ENCODE measurements around the gene ABHD16A. TPM values are rescaled to one million over a fixed set of nuclear protein-coding genes. Genes with fewer than 3 reads are reported as not detected.

The ABHD16A gene
- 26.9 TPM for total RNA-seq
- long read RNA-seq, transcript ABHD16A-201 (20 exons, 2,103 nt): major isoform, 26 of 68 reads
- long read RNA-seq, partial matches to known transcripts: 21 of 68 reads
- long read RNA-seq, other reads (novel, unspliced or antisense): 21 of 68 reads

DNA sequence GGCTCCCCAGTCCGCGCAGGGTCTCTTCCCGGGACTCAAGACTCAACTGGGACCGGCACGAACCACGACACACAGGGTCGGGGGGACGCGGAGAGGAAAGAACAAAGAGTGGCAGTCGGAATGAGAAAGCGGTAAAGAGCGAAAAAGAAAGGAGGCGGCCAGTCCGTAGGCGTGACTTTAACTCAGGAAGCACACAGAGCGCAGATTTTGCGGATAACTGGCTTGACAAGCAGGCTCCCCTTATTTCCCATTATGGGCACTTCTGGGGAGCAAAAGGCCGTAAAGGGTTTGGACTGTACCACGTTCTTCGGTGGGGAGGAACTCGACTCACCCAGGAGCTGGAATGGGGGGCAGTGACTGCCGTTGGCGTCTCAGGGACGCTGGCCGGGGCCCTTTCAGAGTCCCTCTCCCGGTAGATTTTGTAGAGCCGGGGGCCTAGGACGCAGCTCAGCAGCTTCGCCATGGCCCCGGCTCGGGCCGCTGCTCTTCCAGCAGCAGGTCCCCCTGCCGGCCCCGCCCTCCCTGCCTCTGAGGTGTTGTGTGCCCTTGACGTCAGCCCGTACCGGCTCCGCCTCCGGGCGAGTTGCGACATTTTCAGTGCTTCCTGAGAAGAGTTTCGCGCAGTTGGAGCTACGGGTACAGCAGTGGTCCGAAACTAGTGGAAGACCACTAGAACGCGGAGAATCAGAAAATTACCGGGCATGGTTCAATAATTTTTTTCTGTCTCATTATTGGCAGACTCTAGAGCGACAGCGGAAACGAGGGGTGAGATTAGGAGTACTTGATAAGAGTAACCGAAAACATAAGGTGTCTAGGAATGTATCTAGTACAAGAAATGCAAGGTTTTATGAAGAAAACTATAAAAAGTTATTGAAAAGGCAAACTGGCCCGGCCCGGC is at the start of gene ABHD16A:
Gene ABHD16A, minus strand, starts transcription at position 506 of the 898 bp plus-strand sequence. Its CDS starts 43 bp downstream, at position 463.
- DNase-seq (ENCODE audit: low spot score): peak; percentile 100
- intact Hi-C loops (cut with DNase I): loop anchor here (2.0 kb wide), 1 partner anchor 26 kb away; the partner anchor contains the start of gene DDAH2

DNA sequence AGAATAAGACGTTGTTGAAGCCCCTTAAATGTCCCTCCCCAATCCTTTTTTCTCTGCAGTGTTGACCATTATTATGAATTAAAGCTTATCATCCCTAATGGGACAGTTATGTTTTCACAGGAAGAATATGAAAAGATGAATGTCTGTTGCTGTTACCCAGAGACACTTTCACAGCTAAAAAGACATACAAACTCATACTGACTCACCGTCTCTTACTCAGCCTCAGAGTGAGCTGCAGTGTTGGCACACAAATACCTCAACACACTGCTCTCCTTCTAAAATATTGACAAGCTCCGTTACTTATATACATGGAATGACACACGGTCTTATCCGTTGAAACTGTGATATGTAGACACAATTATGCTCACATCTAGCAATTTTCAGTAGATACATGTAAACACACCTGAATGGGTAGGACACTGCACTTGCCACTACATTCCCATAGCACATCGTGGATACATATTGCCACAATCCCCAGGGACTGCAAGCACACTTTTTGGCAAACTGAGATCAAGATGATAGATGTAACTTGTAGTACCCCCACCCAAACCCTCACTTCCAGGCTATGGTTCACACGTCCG is 49.7 kb upstream of the ABHD16A start:
- intact Hi-C loops (cut with DNase I): no loop called here
- no peak for DNase-seq (ENCODE audit: low spot score)

DNA sequence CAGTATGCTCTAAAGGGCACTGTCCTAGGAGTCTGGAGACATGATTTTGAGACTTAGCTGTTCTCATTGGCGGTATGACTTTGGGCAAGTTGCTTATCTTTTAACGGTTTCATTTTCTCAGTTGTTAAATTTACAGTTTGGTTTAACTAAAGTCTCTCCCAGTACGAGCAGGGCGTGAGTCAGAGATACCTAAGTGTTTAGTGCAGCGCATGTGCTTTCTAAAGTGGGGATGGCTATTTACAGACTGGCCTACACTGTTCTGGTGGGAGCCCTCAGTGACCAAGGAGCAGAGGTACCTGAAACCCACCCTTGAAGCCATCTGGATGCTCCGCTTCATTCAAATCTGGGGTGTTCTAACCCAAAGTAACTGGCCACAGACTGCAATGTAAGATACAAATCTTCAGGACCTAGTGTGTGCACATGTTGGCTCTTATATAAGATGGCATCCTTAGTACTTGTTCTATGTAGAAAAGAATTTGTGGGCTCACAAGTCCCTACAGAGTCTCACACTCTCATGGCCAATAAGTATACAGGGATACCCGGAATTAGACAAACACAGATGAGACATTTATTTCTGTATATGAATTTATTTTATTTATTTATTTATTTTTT is 47.4 kb upstream of the ABHD16A start:
- intact Hi-C loops (cut with DNase I): no loop called here
- no peak for DNase-seq (ENCODE audit: low spot score)

DNA sequence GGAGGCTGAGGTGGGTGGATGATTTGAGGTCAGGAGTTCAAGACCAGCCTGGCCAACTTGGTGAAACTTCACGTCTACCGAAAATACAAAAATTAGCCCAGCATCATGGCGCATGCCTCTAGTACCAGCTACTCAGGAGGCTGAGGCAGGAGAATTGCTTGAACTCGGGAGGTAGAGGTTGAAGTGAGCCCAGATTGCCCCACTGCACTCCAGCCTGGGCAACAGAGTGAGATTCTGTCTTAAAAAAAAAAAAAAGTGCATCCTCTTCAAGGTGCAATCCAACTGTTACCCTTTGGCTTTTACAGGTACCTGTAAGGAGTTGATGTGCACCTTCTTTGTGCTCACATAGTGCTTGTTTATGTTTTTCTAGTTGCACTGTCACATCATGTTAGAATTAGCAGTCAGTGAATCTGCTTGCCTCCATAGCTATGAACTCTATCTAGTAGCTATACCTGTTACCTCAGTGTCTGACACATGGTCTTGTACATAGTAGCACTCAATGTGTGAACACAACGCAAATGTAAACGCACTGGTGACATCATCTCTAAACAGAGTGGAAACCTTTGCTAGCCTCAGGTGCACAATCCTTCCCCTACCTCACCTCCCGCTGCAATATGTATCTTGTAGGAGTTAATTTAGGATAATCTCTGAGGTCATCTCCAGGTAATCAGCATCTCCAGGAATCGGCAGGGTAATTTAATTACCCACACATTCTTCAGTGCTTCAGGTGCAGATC is 46.3 kb upstream of the ABHD16A start:
- intact Hi-C loops (cut with DNase I): no loop called here
- DNase-seq (ENCODE audit: low spot score): no peak

DNA sequence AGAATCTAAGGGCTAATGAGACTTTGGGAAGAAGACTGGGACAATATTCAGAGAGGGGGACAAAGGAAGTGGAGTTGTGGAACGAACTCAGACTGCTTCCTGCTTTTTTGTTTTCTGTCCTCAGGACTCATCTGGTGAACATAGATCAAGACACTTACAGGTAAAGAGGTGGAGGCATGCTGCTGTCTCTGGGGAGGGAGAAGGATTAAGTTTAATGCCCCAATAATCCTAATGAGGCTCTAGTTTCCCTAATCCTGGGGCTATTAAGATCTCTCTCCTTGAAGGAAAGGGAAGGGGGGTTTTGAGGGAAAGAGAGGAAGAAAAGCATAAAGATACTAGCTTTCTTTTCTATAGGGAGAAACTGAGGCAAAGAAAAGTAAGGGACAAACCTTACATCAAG is 41.3 kb upstream of the ABHD16A start:
- DNase-seq (ENCODE audit: low spot score): no peak
- intact Hi-C loops (cut with DNase I): no loop called here

DNA sequence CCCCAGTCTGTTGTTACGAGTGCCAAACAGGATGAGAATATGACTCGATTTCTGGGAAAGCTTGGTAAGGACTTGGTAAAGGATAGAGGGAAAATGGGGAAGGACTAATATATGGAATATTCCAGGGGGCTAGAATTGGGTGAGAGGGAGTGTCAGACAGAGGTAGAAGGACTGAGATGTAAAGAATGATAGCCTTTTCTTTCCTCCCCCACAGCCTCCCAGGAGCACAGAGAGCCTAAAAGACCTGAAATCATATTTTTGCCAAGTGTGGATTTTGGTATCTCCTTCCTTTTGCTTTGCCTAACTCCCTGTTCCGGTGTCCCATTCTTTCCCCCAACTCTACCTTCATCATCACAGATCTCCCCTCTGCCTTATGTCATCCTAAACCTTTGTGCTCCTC is 39.8 kb upstream of the ABHD16A start:
- no peak for DNase-seq (ENCODE audit: low spot score)
- intact Hi-C loops (cut with DNase I): no loop called here

DNA sequence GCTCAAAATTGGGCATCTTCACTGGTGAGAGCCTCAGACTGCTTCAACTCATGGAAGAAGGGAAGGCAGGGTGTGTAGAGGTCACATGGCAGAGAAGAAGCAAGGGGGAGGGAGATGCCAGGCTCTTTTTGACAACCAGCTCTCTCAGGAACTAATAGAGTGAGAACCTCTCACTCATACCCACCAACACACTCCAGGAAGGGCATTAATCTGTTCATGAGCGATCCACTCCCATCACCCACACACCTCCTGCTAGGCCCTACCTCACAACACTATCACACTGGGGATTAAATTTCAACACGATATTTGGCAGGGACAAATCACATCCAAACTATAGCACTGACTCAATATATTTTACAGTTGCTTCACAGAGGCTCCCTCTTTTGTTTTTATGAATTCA is 38.7 kb upstream of the ABHD16A start:
- DNase-seq (ENCODE audit: low spot score): no peak
- intact Hi-C loops (cut with DNase I): no loop called here

DNA sequence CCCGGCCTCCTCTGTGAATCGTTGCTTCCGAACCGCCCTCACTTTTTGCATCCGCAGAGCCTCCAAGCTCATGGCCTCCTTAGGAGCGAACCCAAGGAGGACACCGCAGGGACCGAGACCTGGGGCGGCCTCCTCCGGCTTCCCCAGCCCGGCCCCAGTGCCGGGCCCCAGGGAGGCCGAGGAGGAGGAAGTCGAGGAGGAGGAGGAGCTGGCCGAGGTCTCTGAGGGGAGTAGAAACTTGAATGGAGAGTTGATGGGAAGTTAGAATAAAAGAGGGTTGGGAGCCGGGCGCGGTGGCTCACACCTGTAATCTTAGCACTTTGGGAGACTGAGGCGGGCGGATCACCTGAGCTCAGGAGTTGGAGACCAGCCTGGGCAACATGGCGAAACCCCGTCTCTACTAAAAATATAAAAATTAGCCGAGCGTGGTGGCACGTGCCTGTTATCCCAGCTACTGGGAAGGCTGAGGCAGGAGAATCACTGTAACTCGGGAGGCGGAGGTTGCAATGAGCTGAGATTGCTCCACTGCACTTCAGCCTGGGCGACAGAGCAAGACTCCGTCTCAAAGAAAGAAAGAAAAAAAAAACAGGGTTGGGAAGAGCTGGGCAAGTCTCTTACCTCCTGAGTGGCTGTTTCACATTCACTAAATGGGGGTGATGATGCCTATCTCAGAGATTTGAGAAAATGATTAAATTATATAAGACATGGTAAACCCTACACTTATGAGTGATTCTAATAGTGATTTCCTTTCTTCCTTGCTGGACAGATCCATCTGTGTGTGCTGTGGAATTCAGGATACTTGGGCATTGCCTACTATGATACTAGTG is 37.5 kb upstream of the ABHD16A start:
- intact Hi-C loops (cut with DNase I): no loop called here

DNA sequence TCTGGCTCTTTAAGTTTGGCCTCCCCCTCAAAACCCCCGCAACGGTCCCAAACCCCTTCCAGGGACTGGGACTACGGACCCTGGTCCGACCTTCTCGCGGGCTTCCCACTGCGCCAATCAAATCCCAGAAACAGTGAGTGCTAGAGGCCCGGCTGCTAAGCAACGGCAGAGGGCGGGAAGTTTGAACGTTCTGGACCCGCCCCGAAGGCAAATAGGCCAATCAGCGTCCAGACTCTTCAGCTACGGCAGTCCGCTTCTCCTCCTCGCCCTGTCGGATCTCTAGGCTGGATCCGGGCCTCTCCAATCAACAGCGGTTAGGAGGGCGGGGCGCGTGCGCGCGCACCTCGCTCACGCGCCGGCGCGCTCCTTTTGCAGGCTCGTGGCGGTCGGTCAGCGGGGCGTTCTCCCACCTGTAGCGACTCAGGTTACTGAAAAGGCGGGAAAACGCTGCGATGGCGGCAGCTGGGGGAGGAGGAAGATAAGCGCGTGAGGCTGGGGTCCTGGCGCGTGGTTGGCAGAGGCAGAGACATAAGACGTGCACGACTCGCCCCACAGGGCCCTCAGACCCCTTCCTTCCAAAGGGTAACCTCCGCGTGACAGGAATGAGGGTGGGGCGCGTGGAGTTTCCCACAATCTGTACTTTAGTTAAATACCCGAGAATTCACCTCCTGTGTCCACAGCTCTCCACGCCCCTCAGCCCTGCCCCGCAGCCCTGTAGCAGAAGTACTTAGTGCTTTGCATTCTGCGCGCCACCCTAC is 36.7 kb upstream of the ABHD16A start, which contains the start of gene MSH5:
Gene MSH5, plus strand, starts transcription at position 367 of the 758 bp plus-strand sequence. CDS start 462 bp downstream, outside the sequence.
- DNase-seq (ENCODE audit: low spot score): peak; percentile 99
- intact Hi-C loops (cut with DNase I): loop anchor here (5.0 kb wide), 1 partner anchor 57 kb away; the partner anchor contains the start of gene VARS1

More for the DNA sequence above, 37.5 kb upstream of the ABHD16A start:
- DNase-seq (ENCODE audit: low spot score): no peak

DNA sequence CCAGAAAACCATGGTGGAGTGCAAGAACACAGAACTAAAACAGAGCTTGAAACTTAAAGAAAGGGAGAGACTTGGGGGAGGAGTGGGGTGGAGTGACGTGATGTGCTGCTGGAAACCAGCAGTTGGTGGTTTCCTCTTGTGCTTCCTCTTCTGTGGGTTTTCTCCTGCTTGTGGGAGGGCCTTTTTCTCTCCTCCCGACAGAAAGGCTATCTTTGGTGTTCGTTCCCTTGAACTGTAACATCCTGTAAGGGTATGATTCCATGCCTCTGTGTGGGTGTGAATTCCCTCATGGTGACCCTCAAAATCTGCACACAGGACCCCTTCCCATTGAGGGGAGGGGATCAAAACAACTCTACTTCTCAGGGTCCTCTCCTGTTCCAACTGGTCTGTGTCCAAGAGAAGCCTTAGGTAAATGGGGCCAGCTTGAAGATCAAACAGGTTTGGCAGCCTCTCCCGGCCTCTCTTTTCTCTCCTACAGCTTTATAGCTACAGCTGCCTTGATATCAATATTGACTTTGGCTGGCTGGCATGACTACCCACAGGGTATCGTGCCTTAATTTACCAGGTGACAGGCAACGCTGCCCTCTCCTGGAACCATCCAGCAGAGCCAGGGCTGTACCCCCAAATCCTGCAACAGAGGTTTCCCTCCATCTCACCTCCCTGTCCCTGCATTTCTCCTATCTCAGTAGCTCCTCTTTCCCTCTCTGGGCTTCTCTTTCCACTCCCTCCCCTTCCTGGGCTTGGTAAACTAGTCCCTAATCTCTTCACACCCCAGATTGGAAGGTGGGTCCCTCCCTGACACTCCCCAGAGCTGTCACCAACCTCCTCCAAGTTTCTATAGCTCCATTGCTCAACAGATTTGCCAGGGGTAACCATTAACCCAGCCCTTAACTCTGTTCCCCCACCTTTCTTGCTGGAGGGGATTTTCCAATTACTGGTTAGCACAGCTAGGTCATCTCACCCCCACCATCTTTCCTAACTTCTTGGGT is 35.2 kb upstream of the ABHD16A start:
- DNase-seq (ENCODE audit: low spot score): peak; percentile 88

DNA sequence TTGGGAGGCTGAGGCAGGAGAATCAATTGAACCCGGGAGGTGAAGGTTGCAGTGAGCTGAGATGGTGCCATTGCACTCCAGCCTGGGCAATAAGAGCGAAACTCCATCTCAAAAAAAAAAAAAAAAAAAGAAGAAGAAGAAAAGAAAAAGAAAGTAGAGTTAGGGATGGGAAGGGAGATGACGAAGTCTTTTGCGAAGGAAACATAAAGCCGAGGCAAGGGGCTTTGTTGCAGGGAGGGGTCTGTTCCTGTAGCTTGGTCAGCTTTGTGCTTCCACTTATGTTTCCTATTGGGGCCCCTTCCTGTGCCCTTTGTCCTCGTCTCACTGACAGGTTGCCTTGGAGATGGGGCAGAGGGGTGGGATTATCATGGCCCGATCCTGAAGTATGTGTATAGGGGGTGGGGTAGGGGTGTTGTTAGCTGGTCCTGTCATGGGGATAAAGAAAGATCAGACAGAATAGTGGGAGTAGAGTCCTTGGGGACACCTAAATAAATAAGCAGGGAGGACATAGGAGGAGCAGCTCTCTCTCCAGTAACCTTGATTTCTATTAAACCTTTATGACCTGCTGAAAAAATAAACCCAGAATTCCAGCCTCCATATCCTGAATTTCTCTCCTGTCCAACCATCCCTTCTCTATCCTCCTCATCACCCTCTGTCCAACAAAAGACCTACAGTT is 34.3 kb upstream of the ABHD16A start:
- no peak for DNase-seq (ENCODE audit: low spot score)
- intact Hi-C loops (cut with DNase I): loop anchor here (5.0 kb wide), 1 partner anchor 60 kb away; the partner anchor contains the start of gene VARS1

More for the DNA sequence above, 35.2 kb upstream of the ABHD16A start:
- intact Hi-C loops (cut with DNase I): loop anchor here (5.0 kb wide), 1 partner anchor 59 kb away; the partner anchor contains the start of gene VARS1

DNA sequence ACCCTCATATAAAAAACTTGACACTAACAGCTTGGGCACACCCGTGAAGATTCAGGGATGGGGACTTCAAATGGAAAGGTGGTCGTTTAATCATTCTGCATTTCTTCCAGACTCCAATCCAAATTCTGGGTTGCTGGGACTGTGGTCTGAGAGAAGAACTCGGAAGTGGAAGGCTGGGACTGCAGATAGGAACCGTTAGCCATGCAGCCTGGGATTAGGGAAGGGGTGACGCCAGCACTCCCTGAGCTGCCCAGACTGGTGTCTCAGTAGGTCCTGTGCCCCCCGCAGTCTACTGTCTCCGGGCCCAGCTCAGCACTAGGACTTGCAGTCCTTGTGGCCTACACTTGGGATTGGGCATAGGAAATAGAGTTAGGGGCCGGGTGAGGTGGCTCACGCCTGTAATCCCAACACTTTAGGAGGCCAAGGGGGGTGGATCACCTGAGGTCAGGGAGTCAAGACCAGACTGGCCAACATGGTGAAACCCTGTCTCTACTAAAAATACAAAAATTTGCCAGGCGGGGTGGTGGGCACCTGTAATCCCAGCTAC is 33.7 kb upstream of the ABHD16A start:
- intact Hi-C loops (cut with DNase I): loop anchor here (5.0 kb wide), 1 partner anchor 60 kb away; the partner anchor contains the start of gene VARS1
- no peak for DNase-seq (ENCODE audit: low spot score)

DNA sequence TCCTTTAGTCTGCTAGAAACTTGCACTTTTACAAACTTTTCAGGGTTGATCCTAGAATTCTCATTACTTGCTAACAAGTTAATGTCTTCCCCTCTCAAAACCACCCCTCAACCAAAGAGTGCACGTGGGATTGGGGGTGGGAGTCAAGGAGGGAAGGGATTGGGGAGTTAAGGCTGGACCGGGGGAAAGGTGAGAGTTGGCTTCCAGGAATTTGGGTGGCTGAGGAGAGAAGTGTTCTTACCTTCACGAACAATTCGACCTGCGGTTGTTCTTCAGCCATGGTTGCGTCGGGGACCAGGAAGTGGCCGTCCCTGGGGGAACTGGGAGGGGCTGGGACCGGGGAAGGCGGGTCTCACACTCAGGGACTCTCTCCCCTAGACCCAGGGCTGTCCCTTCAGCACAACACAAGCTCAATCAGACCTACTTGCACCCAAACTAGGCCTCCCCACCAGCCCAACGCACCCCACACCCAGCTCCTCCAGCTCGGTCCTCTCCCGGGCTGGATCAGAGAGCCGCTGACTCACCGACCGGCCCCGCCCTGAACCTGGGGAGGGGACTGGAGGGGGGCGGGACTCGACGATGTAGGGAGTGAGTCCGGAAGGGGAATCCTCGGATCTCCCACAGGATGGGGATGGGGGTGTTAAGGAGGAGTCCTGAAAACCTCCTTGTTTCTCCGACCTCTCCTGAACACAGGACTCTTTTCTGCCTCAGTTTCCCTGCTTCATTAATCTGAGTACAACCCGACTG is 33.1 kb upstream of the ABHD16A start, which contains the start of gene CLIC1:
Gene CLIC1, minus strand, starts transcription at position 510 of the 747 bp plus-strand sequence. Its CDS starts 230 bp downstream, at position 280.
- DNase-seq (ENCODE audit: low spot score): peak; percentile 95
- intact Hi-C loops (cut with DNase I): loop anchor here (5.0 kb wide), 1 partner anchor 61 kb away; the partner anchor contains the start of gene VARS1

DNA sequence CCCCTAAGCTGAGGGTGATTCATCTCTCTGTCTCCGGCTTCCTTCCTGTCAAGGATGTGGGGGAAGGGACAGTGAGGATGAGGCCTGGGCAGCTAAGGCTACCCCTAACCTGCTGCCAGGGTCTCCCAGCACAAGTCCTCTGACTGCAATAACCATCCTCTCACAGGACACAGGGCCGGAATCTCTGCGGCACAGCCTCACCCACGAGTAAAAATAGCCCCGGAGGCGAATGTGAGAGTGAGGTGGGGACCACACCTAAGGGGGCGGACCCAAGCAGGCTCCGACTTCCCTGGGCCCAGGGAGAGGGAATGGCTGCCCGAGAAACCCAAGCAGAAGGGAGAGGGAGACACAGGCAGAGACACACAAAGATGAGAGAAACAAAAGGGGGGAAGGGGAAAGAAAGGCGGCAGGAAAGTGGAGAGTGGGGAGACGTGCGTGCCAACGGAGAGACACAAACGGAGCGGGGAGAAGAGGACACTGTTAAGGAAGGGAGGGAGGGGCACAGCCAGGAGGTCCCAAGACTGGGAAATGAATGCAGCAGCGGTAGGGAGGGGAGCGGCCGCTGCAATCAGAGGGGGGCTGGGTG is 31.8 kb upstream of the ABHD16A start:
- intact Hi-C loops (cut with DNase I): loop anchor here (5.0 kb wide), 1 partner anchor 62 kb away; the partner anchor contains the start of gene VARS1
- DNase-seq (ENCODE audit: low spot score): peak; percentile 86

Data from cardiac septum (tissue), 1 donor.